ENCODE data around the gene VWA3B. TPM values are rescaled to one million over a fixed set of nuclear protein-coding genes. Genes with fewer than 3 reads are reported as not detected.
"Not testable (repeated sequence)": the region's sequence is repeated elsewhere in the genome, so short reads cannot be mapped to it uniquely, and the experiment has no call there.

Gene VWA3B
- total RNA-seq, 1 experiment from 2014 or later, result not detected

- DNase-seq (ENCODE audit: low spot score), result no peak
- in situ Hi-C loops (cut with HindIII; ENCODE audit: low sequenced_read_pairs), result no loop called here
Observed at GRCh38 chr2:98084151-98084868, 2.7 kb upstream of the VWA3B start.

- in situ Hi-C loops (cut with HindIII; ENCODE audit: low sequenced_read_pairs), result no loop called here
- DNase-seq (ENCODE audit: low spot score), result no peak
Observed at GRCh38 chr2:98084869-98085238, 2.1 kb upstream of the VWA3B start.

DNA sequence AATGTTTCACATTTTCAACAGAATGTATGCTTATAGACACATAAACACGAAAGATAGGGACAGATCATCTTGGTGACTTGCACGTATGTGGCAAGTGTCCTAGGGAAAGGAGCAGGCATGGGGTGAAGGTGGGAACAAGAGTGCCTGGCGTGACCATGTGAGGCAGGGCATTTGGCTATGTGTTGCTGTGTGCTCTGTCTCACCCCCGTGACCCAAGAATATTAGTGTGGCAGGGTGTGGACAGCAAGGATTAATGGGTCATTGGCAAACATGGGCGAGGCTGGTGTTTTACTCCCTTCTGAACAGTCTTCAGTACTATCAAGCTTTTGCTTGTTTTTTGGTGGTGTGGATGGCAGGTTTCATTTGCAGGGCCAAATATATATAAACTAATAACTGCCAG lies 1.3 kb upstream of the VWA3B start:
- in situ Hi-C loops (cut with HindIII; ENCODE audit: low sequenced_read_pairs), result no loop called here
- no peak for DNase-seq (ENCODE audit: low spot score)

- DNase-seq (ENCODE audit: low spot score), result no peak
- in situ Hi-C loops (cut with HindIII; ENCODE audit: low sequenced_read_pairs), result no loop called here
Observed at GRCh38 chr2:98087447-98088020, 567 bp downstream of the VWA3B start.

DNA sequence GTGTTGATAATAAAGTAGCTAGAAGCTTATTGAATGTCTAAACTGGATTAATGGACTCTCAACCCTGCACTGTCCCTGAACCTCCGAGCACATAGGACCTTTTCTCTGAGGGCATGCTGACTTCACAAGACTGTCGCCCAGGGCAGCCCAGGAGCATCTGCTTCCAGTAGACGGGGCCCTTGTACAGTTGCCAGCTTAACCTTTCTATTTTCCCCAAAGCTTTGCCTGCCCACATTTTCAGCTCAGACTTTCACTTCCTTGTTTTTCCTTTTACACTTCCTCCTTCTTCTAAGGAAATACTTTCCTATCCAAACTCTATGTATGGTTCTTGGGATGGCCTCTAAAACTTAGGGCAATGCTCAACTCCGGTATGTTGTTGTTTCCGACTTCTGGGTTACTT lies 1.3 kb downstream of the VWA3B start:
- in situ Hi-C loops (cut with HindIII; ENCODE audit: low sequenced_read_pairs), result no loop called here
- DNase-seq (ENCODE audit: low spot score), result no peak

DNA sequence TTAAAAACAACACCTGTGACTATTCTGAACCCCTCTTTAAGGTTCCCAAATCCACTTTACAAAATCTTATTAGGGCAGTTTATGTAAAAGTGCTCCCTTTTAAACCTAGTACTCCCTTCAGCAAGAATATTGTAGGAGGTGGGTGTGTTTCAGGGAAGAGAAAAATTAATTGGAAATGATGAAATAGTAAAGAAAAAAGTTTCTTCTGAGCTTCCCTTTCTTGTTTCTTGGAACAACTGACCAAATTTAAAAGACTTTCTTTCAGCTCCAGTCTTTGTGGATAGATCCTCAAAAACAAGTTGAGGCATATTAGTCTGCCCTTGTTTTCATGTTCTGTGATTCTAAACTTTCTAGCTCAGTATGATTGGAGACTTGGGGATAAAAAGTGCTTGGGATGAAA lies 3.0 kb downstream of the VWA3B start:
- no peak for DNase-seq (ENCODE audit: low spot score)
- in situ Hi-C loops (cut with HindIII; ENCODE audit: low sequenced_read_pairs), result no loop called here

DNA sequence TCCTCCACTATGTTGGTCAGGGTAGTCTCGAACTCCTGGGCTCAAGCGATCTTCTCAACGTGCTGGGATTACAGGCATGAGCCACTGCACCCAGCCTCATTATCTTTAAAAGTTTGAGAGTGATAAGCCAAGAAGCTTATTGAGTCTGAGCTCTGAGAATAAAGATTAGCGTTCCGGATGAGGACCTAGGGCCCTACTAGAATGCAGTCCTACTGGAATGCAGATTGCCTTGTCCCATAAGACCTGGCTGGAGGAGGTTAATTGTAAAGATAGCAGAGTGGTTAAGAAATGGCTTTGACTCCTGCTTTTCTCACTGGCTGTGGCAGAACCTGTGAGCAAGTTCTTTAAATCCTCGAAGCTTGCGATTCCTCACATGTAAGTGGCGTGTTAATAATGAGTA lies 4.0 kb downstream of the VWA3B start:
- in situ Hi-C loops (cut with HindIII; ENCODE audit: low sequenced_read_pairs), result no loop called here

DNA sequence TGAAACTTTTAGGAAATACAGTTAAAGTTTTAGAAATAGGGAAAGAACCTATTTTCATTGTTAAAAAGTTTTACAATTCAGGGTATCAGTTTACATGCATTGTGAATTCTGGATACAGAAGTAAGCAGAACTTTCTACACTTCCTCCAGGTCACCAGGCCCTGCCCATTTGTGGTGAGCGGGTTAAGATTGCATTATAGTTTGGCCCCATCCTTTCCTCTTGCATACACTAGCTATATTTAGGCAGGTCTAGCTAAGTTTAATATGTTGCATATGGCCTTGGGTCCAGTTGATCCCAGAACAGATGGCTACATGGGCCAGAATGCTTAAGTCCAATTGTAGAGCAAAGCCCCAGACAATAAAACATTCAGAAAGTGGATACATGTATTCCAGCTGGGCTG lies 4.8 kb downstream of the VWA3B start:
- no peak for DNase-seq (ENCODE audit: low spot score)
- in situ Hi-C loops (cut with HindIII; ENCODE audit: low sequenced_read_pairs), result no loop called here

More for the DNA sequence above, 4.0 kb downstream of the VWA3B start:
- DNase-seq (ENCODE audit: low spot score), result no peak

- in situ Hi-C loops (cut with HindIII; ENCODE audit: low sequenced_read_pairs), result no loop called here
- no peak for DNase-seq (ENCODE audit: low spot score)
Observed at GRCh38 chr2:98093146-98093545, 6.2 kb downstream of the VWA3B start.

DNA sequence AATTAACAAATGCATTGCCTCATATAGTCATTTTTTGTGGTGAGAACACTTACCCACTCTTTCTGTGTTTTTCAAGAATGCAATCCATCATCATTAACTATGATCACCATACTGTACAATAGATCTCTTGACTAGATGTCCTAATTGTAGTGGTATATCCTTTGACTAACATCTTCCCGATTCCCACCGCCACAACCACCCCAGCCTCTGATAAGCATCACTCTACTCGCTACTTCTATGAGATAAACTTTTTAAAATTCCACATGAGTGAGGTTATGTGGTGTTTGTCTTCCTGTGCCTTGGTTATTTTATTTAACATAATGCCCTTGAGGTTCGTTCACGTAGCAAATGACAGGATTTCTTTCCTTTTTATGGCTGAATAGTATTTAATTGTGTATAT lies 6.6 kb downstream of the VWA3B start:
- in situ Hi-C loops (cut with HindIII; ENCODE audit: low sequenced_read_pairs), result no loop called here
- DNase-seq (ENCODE audit: low spot score), result no peak

DNA sequence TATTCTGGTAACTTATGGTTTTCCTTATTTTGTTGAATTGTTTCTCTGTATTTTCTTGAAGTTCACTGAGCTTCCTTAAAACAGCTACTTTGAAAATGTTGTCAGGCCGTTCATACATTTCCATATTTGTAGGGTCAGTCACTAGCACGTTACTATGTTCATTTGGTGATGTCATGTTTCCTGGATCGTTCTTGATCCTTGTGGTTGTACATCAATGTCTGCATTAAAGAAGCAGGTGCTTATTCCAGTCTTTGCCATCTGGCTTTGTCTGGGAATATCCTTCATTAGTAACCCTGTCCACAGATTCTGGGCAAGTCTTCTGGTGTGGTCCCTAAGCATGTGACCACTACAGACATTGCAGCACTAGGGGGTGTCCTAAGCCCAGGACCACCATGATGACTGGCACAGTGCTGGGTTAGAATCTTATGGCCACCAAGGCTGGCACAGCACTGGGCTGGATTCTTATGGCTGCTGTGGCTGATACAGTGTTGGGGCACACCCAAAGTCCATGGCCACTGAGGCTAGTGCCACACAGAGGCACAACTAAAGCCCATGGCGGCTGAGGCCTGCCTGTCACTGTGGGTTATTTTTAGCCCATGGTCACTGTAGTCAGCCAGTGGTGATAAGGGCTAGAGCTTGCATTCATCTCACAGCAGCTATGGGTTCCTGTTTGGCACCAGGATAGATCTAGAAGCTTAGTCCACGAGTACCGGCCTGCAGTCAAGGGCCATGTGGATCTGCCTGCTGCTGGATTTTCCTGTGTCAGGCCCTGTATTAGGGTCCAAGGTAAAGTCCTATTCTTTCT lies 13.2 kb downstream of the VWA3B start:
- in situ Hi-C loops (cut with HindIII; ENCODE audit: low sequenced_read_pairs), result no loop called here

DNA sequence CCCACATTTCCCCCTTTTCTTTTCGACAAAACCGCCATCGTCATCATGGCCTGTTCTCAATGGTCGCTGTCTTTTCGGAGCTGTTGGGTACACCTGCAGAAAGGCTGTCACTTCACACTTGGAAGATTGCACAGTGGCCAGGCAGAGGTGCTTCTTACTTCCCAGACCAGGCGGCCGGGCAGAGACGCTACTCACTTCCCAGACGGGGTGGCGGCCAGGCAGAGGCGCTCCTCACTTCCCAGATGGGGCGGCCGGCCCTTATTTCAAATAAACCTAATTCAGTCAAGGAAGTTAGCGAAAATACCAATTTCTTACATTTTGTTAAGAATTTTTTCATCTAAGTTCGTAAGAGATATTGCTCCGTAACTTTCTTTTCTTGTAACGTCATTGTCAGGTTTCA lies 15.3 kb downstream of the VWA3B start:
- DNase-seq (ENCODE audit: low spot score); in situ Hi-C loops (cut with HindIII; ENCODE audit: low sequenced_read_pairs): not testable (repeated sequence)

More for the DNA sequence above, 13.2 kb downstream of the VWA3B start:
- DNase-seq (ENCODE audit: low spot score), result no peak

- DNase-seq (ENCODE audit: low spot score), result no peak
- in situ Hi-C loops (cut with HindIII; ENCODE audit: low sequenced_read_pairs), result no loop called here
Observed at GRCh38 chr2:98102878-98103277, 15.9 kb downstream of the VWA3B start.

DNA sequence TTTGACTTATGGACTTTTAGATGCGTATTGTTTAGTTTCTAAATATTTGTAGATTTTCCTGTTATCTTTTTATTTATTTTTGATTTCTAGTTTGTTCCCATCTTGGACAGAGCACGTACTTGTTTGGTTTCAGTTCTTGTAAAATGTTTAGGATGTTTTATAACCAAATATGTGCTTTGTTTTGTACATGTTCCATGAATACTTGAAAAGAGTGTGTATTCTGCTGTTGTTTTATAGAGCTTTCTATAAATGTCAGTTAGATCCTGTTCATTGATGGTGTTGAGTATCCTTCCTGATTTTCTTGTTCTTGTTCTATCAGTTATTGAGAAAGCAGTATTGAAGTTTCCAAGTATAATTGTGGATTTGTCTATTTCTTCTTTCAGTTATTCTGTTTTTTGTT lies 21.1 kb downstream of the VWA3B start:
- in situ Hi-C loops (cut with HindIII; ENCODE audit: low sequenced_read_pairs), result no loop called here

DNA sequence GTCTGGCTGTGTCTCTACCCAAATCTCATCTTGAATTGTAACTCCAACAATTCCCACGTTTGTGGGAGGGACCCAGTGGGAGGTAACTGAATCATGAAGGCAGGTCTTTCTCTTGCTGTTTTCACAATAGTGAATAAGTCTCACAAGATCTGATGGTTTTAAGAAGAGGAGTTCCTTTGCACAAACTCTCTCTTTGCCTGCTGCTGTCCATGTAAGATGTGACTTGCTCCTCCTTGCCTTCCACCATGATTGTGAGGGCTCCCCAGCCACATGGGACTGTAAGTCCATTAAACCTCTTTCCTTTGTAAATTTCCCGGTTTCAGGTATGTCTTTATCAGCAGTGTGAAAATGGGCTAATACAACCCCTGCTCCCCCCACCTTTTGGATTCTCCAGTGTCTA lies 23.8 kb downstream of the VWA3B start:
- DNase-seq (ENCODE audit: low spot score), result no peak

More for the DNA sequence above, 21.1 kb downstream of the VWA3B start:
- DNase-seq (ENCODE audit: low spot score), result no peak

GRCh38 chr2:98114643-98115330 lies 27.8 kb downstream of the VWA3B start:
- in situ Hi-C loops (cut with HindIII; ENCODE audit: low sequenced_read_pairs), result no loop called here
- DNase-seq (ENCODE audit: low spot score), result no peak

More for the DNA sequence above, 23.8 kb downstream of the VWA3B start:
- in situ Hi-C loops (cut with HindIII; ENCODE audit: low sequenced_read_pairs), result no loop called here

DNA sequence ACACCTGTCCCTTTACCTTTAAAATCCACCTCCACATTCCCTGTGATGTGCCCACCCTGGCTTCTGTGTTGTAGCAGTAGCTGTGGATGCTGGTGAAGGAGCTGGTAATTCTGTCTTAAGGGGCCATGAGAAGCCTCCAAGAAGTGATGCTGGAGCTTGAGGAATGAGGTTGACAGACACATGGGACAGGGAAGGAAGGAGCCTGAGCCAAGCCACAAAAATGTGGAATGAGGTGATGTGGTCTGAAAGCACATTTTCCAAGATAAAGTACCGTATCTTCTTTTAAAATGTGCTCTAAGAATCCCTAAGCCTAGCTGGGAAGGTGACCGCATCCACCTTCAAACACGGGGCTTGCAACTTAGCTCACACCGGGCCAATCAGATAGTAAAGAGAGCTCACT lies 31.2 kb downstream of the VWA3B start:
- in situ Hi-C loops (cut with HindIII; ENCODE audit: low sequenced_read_pairs), result no loop called here

DNA sequence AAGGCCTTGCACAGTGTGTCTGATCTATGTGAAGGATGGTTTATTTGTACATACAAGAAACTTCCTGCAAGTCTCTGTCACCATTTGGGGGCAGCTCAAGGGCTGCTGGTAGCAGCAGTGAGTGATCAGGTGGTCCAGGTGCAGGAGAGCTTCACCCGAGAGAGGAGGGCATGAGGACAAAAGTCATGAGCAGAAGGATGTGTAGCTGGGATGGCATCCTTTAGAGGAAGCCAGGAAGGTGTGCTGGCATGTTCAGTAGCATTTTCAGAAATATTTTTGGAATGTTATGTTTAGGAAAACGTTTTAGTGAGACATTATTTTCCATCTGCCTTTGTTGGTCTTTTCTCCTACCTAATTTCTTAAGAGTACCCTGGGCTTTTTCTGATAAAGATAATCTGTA lies 31.9 kb downstream of the VWA3B start:
- no peak for DNase-seq (ENCODE audit: low spot score)
- in situ Hi-C loops (cut with HindIII; ENCODE audit: low sequenced_read_pairs), result no loop called here

More for the DNA sequence above, 31.2 kb downstream of the VWA3B start:
- no peak for DNase-seq (ENCODE audit: low spot score)

DNA sequence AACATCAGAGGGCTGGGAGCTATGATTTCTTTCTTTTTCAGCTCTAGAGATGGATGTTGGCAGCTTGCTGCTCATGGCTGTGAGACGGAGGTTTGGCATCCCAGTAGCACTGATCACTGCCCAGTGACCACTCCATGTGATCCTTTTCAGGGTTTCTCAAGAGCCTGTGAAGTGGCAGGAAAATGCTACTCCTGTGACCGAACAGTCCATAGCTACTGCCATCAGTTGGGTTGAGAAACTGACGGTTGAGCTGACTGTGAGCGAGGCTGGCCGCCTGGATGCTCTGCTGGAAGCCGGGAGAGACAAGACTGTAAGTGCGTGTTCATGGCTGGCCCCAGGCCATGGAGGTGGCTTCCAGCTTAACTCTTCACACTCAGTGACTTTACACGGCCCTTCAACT lies 34.2 kb downstream of the VWA3B start:
- DNase-seq (ENCODE audit: low spot score), result no peak
- in situ Hi-C loops (cut with HindIII; ENCODE audit: low sequenced_read_pairs), result no loop called here

DNA sequence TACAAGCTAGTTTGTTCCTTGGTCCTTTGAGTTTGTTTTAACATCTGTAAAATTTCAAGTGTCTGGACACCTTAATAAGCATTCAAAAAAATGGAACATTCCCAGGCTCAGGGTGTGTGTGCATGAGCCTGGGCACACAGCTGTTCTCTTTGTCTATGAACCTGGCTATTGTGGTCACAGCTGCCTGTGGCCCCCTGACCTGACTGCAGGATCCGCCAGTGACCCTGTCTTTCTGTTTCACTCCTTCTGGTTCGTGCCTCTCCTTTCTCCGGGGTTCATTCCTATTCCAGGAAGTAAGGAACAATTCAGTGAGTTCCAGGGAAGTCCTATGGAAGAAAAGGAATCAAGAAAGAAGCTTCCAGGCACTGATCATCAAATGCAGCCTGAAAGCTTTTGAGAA lies 35.6 kb downstream of the VWA3B start:
- DNase-seq (ENCODE audit: low spot score), result no peak
- in situ Hi-C loops (cut with HindIII; ENCODE audit: low sequenced_read_pairs), result no loop called here
